Endothelial cell of umbilical vein (primary cell): Measurements from ENCODE around the gene S100A5.

Source experiments
- CTCF ChIP-seq, 2 donors: IDR thresholded peaks; 1 replicate in 1 of 2; 2 replicates in 1 of 2; pipeline ENCODE4 v1.5.1; 2011; ENCODE audit warnings: low read length in 2 of 2, mild to moderate bottlenecking in 2 of 2, moderate library complexity in 2 of 2, control low read depth in 1 of 2, inconsistent platforms in 1 of 2, low read depth in 1 of 2; ENCODE audit not compliant: insufficient read depth in 1 of 2; ENCODE audit errors: extremely low read depth in 1 of 2
- EZH2 ChIP-seq: IDR thresholded peaks from 2 replicates; pipeline ENCODE4 v1.6.1; 2012; ENCODE audit warnings: borderline replicate concordance, low read depth, mild to moderate bottlenecking, moderate library complexity, low read length, inconsistent platforms; ENCODE audit not compliant: severe bottlenecking

GRCh38 chr1:153583976-153584375, 43.2 kb upstream of the S100A5 start:
- TF ChIP-seq EZH2 (no peak), CTCF (IDR thresholded peaks at IDR 0.05; ENCODE audit: extremely low read depth in 1 of 2, insufficient read depth in 1 of 2, low read depth in 1 of 2, low read length in 2 of 2) (no peak)
